ENCODE data around the gene RAB3C. TPM values are rescaled to one million over a fixed set of nuclear protein-coding genes. Genes with fewer than 3 reads are reported as not detected.
"Not testable (repeated sequence)": the region's sequence is repeated elsewhere in the genome, so short reads cannot be mapped to it uniquely, and the experiment has no call there.

Gene RAB3C
- 10 to 100 TPM in 2 of 9 donors, 1 to 10 TPM in 6, under 1 TPM in 1; 0.09 to 22.0 (median 8.7) TPM for total RNA-seq
- 10 to 100 TPM in 1 of 3 donors, 1 to 10 TPM in 2; 3.1 to 19.9 (median 3.4) TPM for polyA plus RNA-seq
- long read RNA-seq, donor 1, full-length matches to known transcripts, result 1 of 1 reads
- long read RNA-seq, donor 1, partial matches to known transcripts, result 0 of 1 reads
- long read RNA-seq, donor 1, other reads (novel, unspliced or antisense), result 0 of 1 reads
- long read RNA-seq, donor 2, full-length matches to known transcripts, result 3 of 3 reads
- long read RNA-seq, donor 2, partial matches to known transcripts, result 0 of 3 reads
- long read RNA-seq, donor 2, other reads (novel, unspliced or antisense), result 0 of 3 reads
- long read RNA-seq, donor 3, full-length matches to known transcripts, result 4 of 4 reads
- long read RNA-seq, donor 3, partial matches to known transcripts, result 0 of 4 reads
- long read RNA-seq, donor 3, other reads (novel, unspliced or antisense), result 0 of 4 reads
- long read RNA-seq, donor 4, result 0 reads
- long read RNA-seq, donor 5, partial matches to known transcripts, result 0 of 1 reads
- long read RNA-seq, donor 5, other reads (novel, unspliced or antisense), result 1 of 1 reads
- long read RNA-seq, donor 6, full-length matches to known transcripts, result 1 of 2 reads
- long read RNA-seq, donor 6, partial matches to known transcripts, result 0 of 2 reads
- long read RNA-seq, donor 6, other reads (novel, unspliced or antisense), result 1 of 2 reads
- long read RNA-seq, donor 7, result 0 reads
- long read RNA-seq, donor 8, result 0 reads
- long read RNA-seq, donor 9, full-length matches to known transcripts, result 1 of 1 reads
- long read RNA-seq, donor 9, partial matches to known transcripts, result 0 of 1 reads
- long read RNA-seq, donor 9, other reads (novel, unspliced or antisense), result 0 of 1 reads
- long read RNA-seq, donor 10, full-length matches to known transcripts, result 1 of 1 reads
- long read RNA-seq, donor 10, partial matches to known transcripts, result 0 of 1 reads
- long read RNA-seq, donor 10, other reads (novel, unspliced or antisense), result 0 of 1 reads

GRCh38 chr5:58582803-58583491, at the start of gene RAB3C:
Gene RAB3C (plus strand): TSS chr5:58583075. CDS start chr5:58583209, 134 bp downstream.
- peaks cover 17% of the 10 kb centered on the region for H3K27me3 ChIP-seq
- DNase-seq, result peak; percentile 93 to 97 (median 94)
- peaks cover 11 to 16% of the 10 kb centered on the region in 2 donors for H3K4me1 ChIP-seq (replicated peaks in 1 of 2)
- no peak within 1 kb of the TSS for H3K27ac ChIP-seq
- H3K4me3 ChIP-seq, result peak within 1 kb of the TSS in 2 of 4 donors; percentile 54 to 59
- H3K9me3 ChIP-seq (replicated peaks in 1 of 3), result no peaks in the 10 kb centered on the region
- intact Hi-C loops (cut with DNase I), result no loop called here
- peak in 4 of 6 experiments; percentile 17 to 46 (median 34) for TF ChIP-seq CTCF (IDR thresholded peaks at IDR 0.05)
- TF ChIP-seq POLR2A (IDR thresholded peaks at IDR 0.05), result peak; percentile 12 to 38
- 1% methylated on average over 26 to 43 of the region's 43 CpGs for WGBS, 4 donors
- no peaks in the 10 kb centered on the region for H3K36me3 ChIP-seq (replicated peaks in 1 of 2)

GRCh38 chr5:58541935-58542334, 40.9 kb upstream of the RAB3C start:
- H3K36me3 ChIP-seq (replicated peaks in 1 of 2); intact Hi-C loops (cut with DNase I); DNase-seq; H3K4me1 ChIP-seq (replicated peaks in 1 of 2); H3K9me3 ChIP-seq (replicated peaks in 1 of 3); H3K4me3 ChIP-seq; H3K27me3 ChIP-seq; H3K27ac ChIP-seq: not testable (repeated sequence)
- WGBS, 4 donors, result 80 to 90% (median 83%) methylated on average over 5 to 9 of the region's 9 CpGs

GRCh38 chr5:58542709-58543108, 40.2 kb upstream of the RAB3C start:
- intact Hi-C loops (cut with DNase I), result no loop called here
- Histone ChIP-seq H3K27me3 (no peaks in the 10 kb centered on the region), H3K27ac (no peak overlapping the region), H3K4me1 (replicated peaks in 1 of 2) (no peaks in the 10 kb centered on the region), H3K9me3 (replicated peaks in 1 of 3) (no peaks in the 10 kb centered on the region), H3K36me3 (replicated peaks in 1 of 2) (no peaks in the 10 kb centered on the region), H3K4me3 (no peak overlapping the region)
- TF ChIP-seq CTCF (IDR thresholded peaks at IDR 0.05) (no peak), POLR2A (IDR thresholded peaks at IDR 0.05) (no peak)
- 80 to 89% (median 86%) methylated on average over 1 of the region's 1 CpG for WGBS, 4 donors
- no peak for DNase-seq

- intact Hi-C loops (cut with DNase I), result no loop called here
- no peak for DNase-seq
- Histone ChIP-seq H3K36me3 (replicated peaks in 1 of 2) (no peaks in the 10 kb centered on the region), H3K27ac (no peak overlapping the region), H3K4me1 (replicated peaks in 1 of 2) (no peaks in the 10 kb centered on the region), H3K4me3 (no peak overlapping the region), H3K9me3 (replicated peaks in 1 of 3) (no peaks in the 10 kb centered on the region), H3K27me3 (no peaks in the 10 kb centered on the region)
- no peak for TF ChIP-seq POLR2A (IDR thresholded peaks at IDR 0.05)
- TF ChIP-seq CTCF (IDR thresholded peaks at IDR 0.05), result no peak
- 62 to 82% (median 68%) methylated on average over 2 of the region's 2 CpGs for WGBS, 4 donors
Measured at GRCh38 chr5:58543723-58544122, 39.2 kb upstream of the RAB3C start.
